ENCODE measurements around the gene CABLES1. TPM values are rescaled to one million over a fixed set of nuclear protein-coding genes. Genes with fewer than 3 reads are reported as not detected.

CABLES1 gene
- total and polyA plus RNA-seq, 2 of the 8 experiments (the other 6 are each of a cell fraction or from before 2014, with no cell fraction given), result 9.2 to 26.4 TPM

DNA sequence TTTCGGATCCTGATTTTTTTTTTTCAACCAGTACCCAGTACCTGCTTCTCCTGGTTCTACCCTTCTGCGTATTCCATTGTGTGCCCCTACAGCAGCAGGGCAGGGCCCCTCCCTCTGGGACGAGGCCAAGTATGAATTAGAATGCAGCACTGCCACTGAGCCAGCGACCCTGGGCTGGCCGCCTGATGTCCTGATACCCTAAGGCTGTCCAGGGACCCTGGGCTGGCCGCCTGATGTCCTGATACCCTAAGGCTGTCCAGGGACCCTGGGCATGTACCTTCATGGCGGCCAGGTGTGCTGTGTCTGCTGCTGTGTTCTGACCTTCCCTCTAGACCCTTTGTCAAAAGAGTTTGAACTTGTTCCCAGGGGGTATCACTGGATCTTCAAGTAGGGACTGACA, 42.9 kb downstream of the CABLES1 start:
- H3K27ac ChIP-seq (ENCODE audit: low read depth, low read length), result no peak overlapping the region
- H2BK15ac ChIP-seq (ENCODE audit: low read length), result no peak overlapping the region
- H3K4me2 ChIP-seq (ENCODE audit: insufficient read depth in 1 of 2, low read depth in 2 of 2, low read length in 2 of 2), result no peak overlapping the region
- H2BK12ac ChIP-seq (ENCODE audit: low read depth, low read length), result no peak overlapping the region
- WGBS, 2 experiments (ENCODE audit: extremely low coverage in 1 of 2, insufficient coverage in 1 of 2, insufficient read length in 1 of 2, insufficient replicate concordance in 2 of 2, low coverage in 1 of 2, low lambda C conversion rate in 2 of 2, missing lambda C conversion rate in 1 of 2), result 87% methylated on average over 7 of the region's 7 CpGs; no CpG with 5 or more reads in 1 of the 2 experiments
- H2BK20ac ChIP-seq (ENCODE audit: low read length), result no peak overlapping the region
- H3K9ac ChIP-seq (replicated peaks in 1 of 4; ENCODE audit: extremely low read depth in 1 of 4, low read depth in 3 of 4, low read length in 3 of 4), result no peak overlapping the region
- ChIA-PET CTCF (ENCODE audit: partially characterized antibody) (interaction anchor here (0.9 to 1.6 kb wide), 2 partner anchors 17 to 193 kb away, joined by 3 to 6 read pairs; no protein-coding TSS in a partner anchor), POLR2A (ENCODE audit: partially characterized antibody) (no interaction called here)
- no peak overlapping the region for H3K14ac ChIP-seq (ENCODE audit: insufficient read length)
- H3K27me3 ChIP-seq (replicated peaks in 1 of 4; ENCODE audit: control insufficient read depth in 3 of 4, extremely low read depth in 1 of 4, insufficient read depth in 3 of 4, low read length in 3 of 4), result no peaks in the 10 kb centered on the region
- no peak overlapping the region for H2BK5ac ChIP-seq (ENCODE audit: low read depth, low read length)
- TF ChIP-seq NRF1 (IDR thresholded peaks at IDR 0.05; ENCODE audit: low read depth, low read length), result no peak
- no peak for TF ChIP-seq EP300 (IDR thresholded peaks at IDR 0.05; ENCODE audit: borderline replicate concordance in 1 of 2, low read depth in 2 of 2, low read length in 2 of 2)
- TF ChIP-seq KDM1A (IDR thresholded peaks at IDR 0.05; ENCODE audit: borderline replicate concordance, low read length), result no peak
- TF ChIP-seq, protein P1, sequence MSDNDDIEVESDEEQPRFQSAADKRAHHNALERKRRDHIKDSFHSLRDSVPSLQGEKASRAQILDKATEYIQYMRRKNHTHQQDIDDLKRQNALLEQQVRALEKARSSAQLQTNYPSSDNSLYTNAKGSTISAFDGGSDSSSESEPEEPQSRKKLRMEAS (IDR thresholded peaks at IDR 0.05), result no peak
- no peak for TF ChIP-seq EGR1 (IDR thresholded peaks at IDR 0.05; ENCODE audit: borderline replicate concordance, low read depth, low read length)
- H2AK5ac ChIP-seq (ENCODE audit: low read depth, low read length), result no peak overlapping the region
- peaks cover 12% of the 10 kb centered on the region for H3K79me1 ChIP-seq (ENCODE audit: low read depth, low read length)
- no peaks in the 10 kb centered on the region for H3K9me3 ChIP-seq (ENCODE audit: insufficient read depth in 2 of 2, low read depth in 1 of 2, low read length in 1 of 2)
- FAIRE-seq (no peak), DNase-seq (ENCODE audit: low read depth in 1 of 2, low spot score in 2 of 2) (no peak)
- H3K23ac ChIP-seq (ENCODE audit: insufficient read length), result no peak overlapping the region
- H2AFZ ChIP-seq (ENCODE audit: low read length), result no peak overlapping the region
- peaks cover 1 to 18% (median 12%) of the 10 kb centered on the region in 4 experiments for H3K4me1 ChIP-seq (replicated peaks in 1 of 4; ENCODE audit: control insufficient read depth in 3 of 4, insufficient read depth in 4 of 4, low read length in 3 of 4)
- H3K56ac ChIP-seq (replicated peaks; ENCODE audit: insufficient read length, low read depth, low read length), result no peak overlapping the region
- H3K4ac ChIP-seq (replicated peaks; ENCODE audit: insufficient read length, low read depth, low read length), result no peak overlapping the region
- H4K91ac ChIP-seq (replicated peaks; ENCODE audit: insufficient read length, low read length), result no peak overlapping the region
- H3K36me3 ChIP-seq (ENCODE audit: control insufficient read depth in 2 of 4, insufficient read depth in 4 of 4, low read length in 3 of 4), result no peaks in the 10 kb centered on the region; a peak in 1 of 8 replicates
- peaks cover 0 to 5% of the 10 kb centered on the region in 2 experiments for H4K20me1 ChIP-seq (replicated peaks in 1 of 2; ENCODE audit: control insufficient read depth in 1 of 2, insufficient read depth in 2 of 2, low read length in 2 of 2)
- no peak overlapping the region for H4K5ac ChIP-seq (ENCODE audit: insufficient read length, low read depth, low read length)
- H4K8ac ChIP-seq (ENCODE audit: extremely low read depth, insufficient read depth, low read length), result no peak overlapping the region
- no peaks in the 10 kb centered on the region for H3K23me2 ChIP-seq (ENCODE audit: low read depth, low read length)
- H3K79me2 ChIP-seq (ENCODE audit: control insufficient read depth in 1 of 2, insufficient read depth in 2 of 2, low read length in 2 of 2), result peaks cover 0 to 85% of the 10 kb centered on the region in 2 experiments; a peak in 2 of 4 replicates
- H3K18ac ChIP-seq (ENCODE audit: extremely low read depth, low read length), result no peak overlapping the region
- H2BK120ac ChIP-seq (replicated peaks; ENCODE audit: low read depth, low read length), result no peak overlapping the region
- H3K4me3 ChIP-seq (ENCODE audit: extremely low read depth in 1 of 4, insufficient read depth in 2 of 4, low read depth in 3 of 4, low read length in 4 of 4), result no peak overlapping the region
